A549 treated with dexamethasone at 1 μM for 4 hours (cell line): Measurements from ENCODE around the gene C1QTNF5. TPM values are rescaled to one million over a fixed set of nuclear protein-coding genes. Genes with fewer than 3 reads are reported as not detected.

Experiments
- total RNA-seq: library from RNA; stranded (reverse); fragments of 200-300 nt; extraction: Qiagen RNA extraction; gene quantifications from 5 replicates; pipeline ENCODE4 v1.2.3, GENCODE V29; 2022

Gene C1QTNF5
- total RNA-seq: 0.08 TPM in 1 of 5 replicates, not detected in the others

GRCh38 chr11:119340335-119341221, at the start of gene C1QTNF5:
Gene C1QTNF5, minus strand, starts transcription at chr11:119340883. Its CDS starts 486 bp downstream, at chr11:119340397.

GRCh38 chr11:119381181-119381988, 40.7 kb upstream of the C1QTNF5 start, which contains the start of gene USP2:
Gene USP2, minus strand, starts transcription at chr11:119381690. Its CDS starts 8,210 bp downstream, at chr11:119373480.

GRCh38 chr11:119346605-119347004, 5.9 kb upstream of the C1QTNF5 start, which contains the start of gene MFRP:
Gene MFRP, minus strand, starts transcription at chr11:119346705. Its CDS starts 192 bp downstream, at chr11:119346513.

GRCh38 chr11:119334174-119334930, 6.3 kb downstream of the C1QTNF5 start, which contains the start of gene RNF26:
Gene RNF26, plus strand, starts transcription at chr11:119334527. Its CDS starts 596 bp downstream, at chr11:119335123.

GRCh38 chr11:119316729-119317591, 23.7 kb downstream of the C1QTNF5 start, which contains the start of gene MCAM:
Gene MCAM, minus strand, starts transcription at chr11:119317130. Its CDS starts 29 bp downstream, at chr11:119317101.

Other genes starting within 250 kb of the C1QTNF5 start
- gene DPAGT1, start 239.0 kb downstream of the C1QTNF5 start, total RNA-seq: 31.7 to 43.6 TPM (median 42.2 TPM) in 5 replicates
- 3.1 to 5.9 TPM (median 5.1 TPM) in 5 replicates for gene C2CD2L, start 233.5 kb downstream of the C1QTNF5 start, total RNA-seq
- 6.4 to 10.2 TPM (median 8.7 TPM) in 5 replicates for gene HINFP, start 219.3 kb downstream of the C1QTNF5 start, total RNA-seq
- 0.17 to 0.47 TPM (median 0.27 TPM) in 5 replicates for gene ABCG4, start 191.8 kb downstream of the C1QTNF5 start, total RNA-seq
- 6.6 to 12.7 TPM (median 11.3 TPM) in 5 replicates for gene NLRX1, start 172.2 kb downstream of the C1QTNF5 start, total RNA-seq
- 0.14 to 0.22 TPM (median 0.20 TPM) in 3 of 5 replicates, not detected in the others for gene NHERF4, start 155.4 kb downstream of the C1QTNF5 start, total RNA-seq
- 6.3 to 11.5 TPM (median 9.6 TPM) in 5 replicates for gene CBL, start 134.5 kb downstream of the C1QTNF5 start, total RNA-seq
- 8.0 to 14.1 TPM (median 11.0 TPM) in 5 replicates for gene MCAM, start 23.8 kb downstream of the C1QTNF5 start, total RNA-seq
- 27.8 to 40.3 TPM (median 36.9 TPM) in 5 replicates for gene RNF26, start 6.4 kb downstream of the C1QTNF5 start, total RNA-seq
- not detected in 5 replicates for gene MFRP, start 5.8 kb upstream of the C1QTNF5 start, total RNA-seq
- gene USP2, start 40.8 kb upstream of the C1QTNF5 start, total RNA-seq: 1.3 to 2.4 TPM (median 1.4 TPM) in 5 replicates
- 12.7 to 17.5 TPM (median 15.1 TPM) in 5 replicates for gene THY1, start 82.3 kb upstream of the C1QTNF5 start, total RNA-seq